ENCODE data around the gene FGF2.

FGF2 gene

DNA sequence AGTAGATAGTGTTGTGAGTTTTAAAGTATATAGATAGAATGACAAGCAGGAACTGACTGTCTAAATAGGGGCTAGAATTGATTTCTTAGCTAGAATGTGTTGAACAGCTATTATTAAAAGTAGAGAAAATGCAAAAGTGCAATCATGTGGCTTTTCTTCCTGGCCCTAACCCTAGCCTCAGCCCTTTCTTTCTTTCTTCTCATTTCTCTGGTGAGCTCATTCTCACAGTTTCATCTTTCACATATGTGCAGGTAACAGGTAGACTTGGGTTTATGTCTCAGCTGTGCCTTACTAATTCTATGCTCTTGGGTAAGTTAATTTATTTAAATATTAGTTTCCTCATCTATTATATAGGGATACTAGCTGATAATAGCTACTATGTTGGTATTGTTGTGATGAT is 24.9 kb downstream of the FGF2 start:
- H3K79me2 ChIP-seq (ENCODE audit: low read length), result no peaks in the 10 kb centered on the region
- H3K9me3 ChIP-seq (replicated peaks; ENCODE audit: insufficient read depth, low read length), result no peaks in the 10 kb centered on the region
- H2AFZ ChIP-seq (ENCODE audit: low read length), result no peak overlapping the region
- H3F3A ChIP-seq (ENCODE audit: insufficient read depth, low read length), result no peaks in the 10 kb centered on the region
- H3K9me2 ChIP-seq (replicated peaks; ENCODE audit: insufficient read depth, low read length), result no peaks in the 10 kb centered on the region
- H3K4me3 ChIP-seq (ENCODE audit: low read length), result no peak overlapping the region
- H3K36me3 ChIP-seq (replicated peaks; ENCODE audit: insufficient read depth, low read length), result no peaks in the 10 kb centered on the region
- DNase-seq, result no peak
- no peaks in the 10 kb centered on the region for H3K27me3 ChIP-seq (replicated peaks; ENCODE audit: insufficient read depth, low read length)
- no peak overlapping the region for H3K9ac ChIP-seq (ENCODE audit: low read length)
- H3K4me1 ChIP-seq (ENCODE audit: low read length), result peaks cover 17% of the 10 kb centered on the region
- TF ChIP-seq EZH2 (optimal IDR thresholded peaks at IDR 0.05; ENCODE audit: low read depth, low read length), result no peak
- TF ChIP-seq, protein P1, sequence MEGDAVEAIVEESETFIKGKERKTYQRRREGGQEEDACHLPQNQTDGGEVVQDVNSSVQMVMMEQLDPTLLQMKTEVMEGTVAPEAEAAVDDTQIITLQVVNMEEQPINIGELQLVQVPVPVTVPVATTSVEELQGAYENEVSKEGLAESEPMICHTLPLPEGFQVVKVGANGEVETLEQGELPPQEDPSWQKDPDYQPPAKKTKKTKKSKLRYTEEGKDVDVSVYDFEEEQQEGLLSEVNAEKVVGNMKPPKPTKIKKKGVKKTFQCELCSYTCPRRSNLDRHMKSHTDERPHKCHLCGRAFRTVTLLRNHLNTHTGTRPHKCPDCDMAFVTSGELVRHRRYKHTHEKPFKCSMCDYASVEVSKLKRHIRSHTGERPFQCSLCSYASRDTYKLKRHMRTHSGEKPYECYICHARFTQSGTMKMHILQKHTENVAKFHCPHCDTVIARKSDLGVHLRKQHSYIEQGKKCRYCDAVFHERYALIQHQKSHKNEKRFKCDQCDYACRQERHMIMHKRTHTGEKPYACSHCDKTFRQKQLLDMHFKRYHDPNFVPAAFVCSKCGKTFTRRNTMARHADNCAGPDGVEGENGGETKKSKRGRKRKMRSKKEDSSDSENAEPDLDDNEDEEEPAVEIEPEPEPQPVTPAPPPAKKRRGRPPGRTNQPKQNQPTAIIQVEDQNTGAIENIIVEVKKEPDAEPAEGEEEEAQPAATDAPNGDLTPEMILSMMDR (IDR thresholded peaks at IDR 0.05; ENCODE audit: low read length), result no peak
- TF ChIP-seq EZH2phosphoT487 (IDR thresholded peaks at IDR 0.05; ENCODE audit: low read length), result no peak
- no peaks in the 10 kb centered on the region for H4K20me1 ChIP-seq (ENCODE audit: insufficient read depth, low read length)
- no peak overlapping the region for H3K4me2 ChIP-seq (ENCODE audit: low read depth, low read length)
- no peak overlapping the region for H3K27ac ChIP-seq (ENCODE audit: low read length)

DNA sequence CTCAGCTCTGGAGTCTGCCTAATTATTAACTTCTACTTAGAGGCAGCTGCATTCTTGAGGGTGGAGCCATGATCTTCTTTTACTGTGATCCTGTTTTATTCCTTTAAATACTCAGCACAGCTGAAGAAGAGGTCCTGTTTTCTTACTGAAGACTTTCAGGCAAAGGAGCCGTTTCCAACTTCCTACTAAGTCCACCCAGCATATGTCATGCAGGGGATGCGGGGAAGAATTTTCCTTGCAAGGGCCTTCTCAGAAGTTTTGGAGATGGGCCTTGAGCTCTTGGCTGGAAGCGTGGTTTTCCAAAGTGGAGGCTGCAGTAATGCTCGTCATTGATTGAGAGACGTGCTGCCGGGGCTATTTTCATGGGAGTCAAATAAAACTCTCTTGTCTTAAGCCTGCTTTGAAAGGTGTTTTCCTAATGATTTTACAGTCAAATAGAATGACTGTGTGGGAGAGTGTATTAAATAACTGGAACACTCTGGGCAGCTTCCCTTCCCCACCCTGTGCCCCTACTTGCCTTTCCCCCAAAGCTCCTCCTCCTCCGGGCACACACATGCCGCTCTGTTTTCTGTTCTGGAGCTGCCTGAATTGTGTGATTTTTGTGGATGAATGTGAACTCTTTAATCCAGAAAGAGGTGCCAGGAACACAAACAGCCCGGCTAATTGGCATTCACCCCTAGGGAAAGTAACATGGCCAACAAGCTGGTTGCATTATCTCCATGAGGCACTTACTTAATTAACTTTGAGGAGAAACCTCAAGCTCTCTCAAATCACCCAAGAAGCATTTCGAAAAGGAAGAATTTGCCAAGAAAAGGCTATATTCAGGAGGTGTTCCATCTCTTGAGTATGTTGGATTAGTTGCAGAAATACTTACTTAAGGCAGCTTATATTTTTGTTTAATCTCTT is 28.1 kb downstream of the FGF2 start:
- TF ChIP-seq, protein P1 (IDR thresholded peaks at IDR 0.05; ENCODE audit: low read length), result no peak
- no peak for TF ChIP-seq EZH2 (optimal IDR thresholded peaks at IDR 0.05; ENCODE audit: low read depth, low read length)
- TF ChIP-seq EZH2phosphoT487 (IDR thresholded peaks at IDR 0.05; ENCODE audit: low read length), result no peak
- Histone ChIP-seq H3K79me2 (ENCODE audit: low read length) (no peaks in the 10 kb centered on the region), H3K27ac (ENCODE audit: low read length) (no peak overlapping the region), H2AFZ (ENCODE audit: low read length) (no peak overlapping the region), H3F3A (ENCODE audit: insufficient read depth, low read length) (no peaks in the 10 kb centered on the region), H3K4me2 (ENCODE audit: low read depth, low read length) (no peak overlapping the region), H3K36me3 (replicated peaks; ENCODE audit: insufficient read depth, low read length) (no peaks in the 10 kb centered on the region), H3K4me1 (ENCODE audit: low read length) (peaks cover 17% of the 10 kb centered on the region), H3K9ac (ENCODE audit: low read length) (no peak overlapping the region), H4K20me1 (ENCODE audit: insufficient read depth, low read length) (no peaks in the 10 kb centered on the region), H3K9me3 (replicated peaks; ENCODE audit: insufficient read depth, low read length) (no peaks in the 10 kb centered on the region), H3K9me2 (replicated peaks; ENCODE audit: insufficient read depth, low read length) (no peaks in the 10 kb centered on the region), H3K4me3 (ENCODE audit: low read length) (no peak overlapping the region), H3K27me3 (replicated peaks; ENCODE audit: insufficient read depth, low read length) (no peaks in the 10 kb centered on the region)
- no peak for DNase-seq

DNA sequence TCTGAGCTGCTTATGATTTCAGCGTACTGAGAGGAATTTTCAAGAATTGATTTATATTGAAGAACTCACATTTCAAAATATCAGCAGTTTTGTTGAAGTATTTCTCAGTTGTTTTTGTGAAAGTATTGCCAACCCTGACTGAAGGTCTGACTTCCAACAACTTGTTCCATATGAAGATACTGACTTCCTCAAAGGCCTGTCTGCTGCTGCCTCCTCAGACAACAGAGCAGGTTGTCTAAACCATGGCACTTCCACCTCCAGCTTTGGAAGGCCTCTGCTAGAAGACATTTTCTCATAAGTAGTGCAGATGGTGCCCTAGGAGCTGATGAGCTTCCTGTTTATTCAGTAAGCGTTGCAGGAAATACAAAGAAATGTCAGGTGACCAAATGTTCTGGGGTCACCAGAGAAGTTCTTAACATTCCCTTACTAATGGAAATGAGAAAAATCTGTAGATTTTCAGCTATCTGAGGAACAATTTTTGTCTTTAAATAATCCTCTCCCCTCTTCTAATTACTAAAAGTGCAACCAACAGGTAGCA is 28.8 kb downstream of the FGF2 start:
- no peak overlapping the region for H3K9ac ChIP-seq (ENCODE audit: low read length)
- TF ChIP-seq, protein P1 (IDR thresholded peaks at IDR 0.05; ENCODE audit: low read length), result no peak
- TF ChIP-seq EZH2 (optimal IDR thresholded peaks at IDR 0.05; ENCODE audit: low read depth, low read length) (no peak), EZH2phosphoT487 (IDR thresholded peaks at IDR 0.05; ENCODE audit: low read length) (no peak)
- H3K27ac ChIP-seq (ENCODE audit: low read length), result no peak overlapping the region
- H3K27me3 ChIP-seq (replicated peaks; ENCODE audit: insufficient read depth, low read length), result no peaks in the 10 kb centered on the region
- no peaks in the 10 kb centered on the region for H4K20me1 ChIP-seq (ENCODE audit: insufficient read depth, low read length)
- no peaks in the 10 kb centered on the region for H3K79me2 ChIP-seq (ENCODE audit: low read length)
- H3K9me3 ChIP-seq (replicated peaks; ENCODE audit: insufficient read depth, low read length), result no peaks in the 10 kb centered on the region
- no peak overlapping the region for H3K4me3 ChIP-seq (ENCODE audit: low read length)
- peaks cover 17% of the 10 kb centered on the region for H3K4me1 ChIP-seq (ENCODE audit: low read length)
- H3K9me2 ChIP-seq (replicated peaks; ENCODE audit: insufficient read depth, low read length), result no peaks in the 10 kb centered on the region
- DNase-seq, result peak; percentile 8
- H3K4me2 ChIP-seq (ENCODE audit: low read depth, low read length), result no peak overlapping the region
- H3F3A ChIP-seq (ENCODE audit: insufficient read depth, low read length), result no peaks in the 10 kb centered on the region
- H3K36me3 ChIP-seq (replicated peaks; ENCODE audit: insufficient read depth, low read length), result no peaks in the 10 kb centered on the region
- H2AFZ ChIP-seq (ENCODE audit: low read length), result no peak overlapping the region

All from MM.1S (cell line).